Measurements from ENCODE around the gene PPP2R1B.

DNA sequence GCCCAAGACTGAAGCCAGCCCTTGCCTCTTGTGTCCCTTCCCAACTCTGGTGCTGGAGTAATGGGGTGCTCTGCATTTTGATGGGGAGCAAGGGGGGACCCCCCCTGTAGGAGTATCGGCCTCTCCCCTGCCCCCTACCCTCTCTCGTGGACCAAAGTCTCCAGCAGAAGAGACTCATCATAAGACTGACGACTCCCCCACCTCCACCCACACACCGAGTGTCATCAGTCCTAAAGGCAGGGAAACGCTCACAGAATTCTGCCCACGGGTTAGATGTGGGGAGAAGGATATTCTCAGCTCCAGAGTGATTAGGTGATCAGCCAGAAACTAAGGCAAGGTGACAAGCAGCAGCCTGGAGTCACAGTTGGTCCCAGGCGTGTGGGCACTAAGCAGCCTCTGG, 38.8 kb downstream of the PPP2R1B start:
- TF ChIP-seq REST (IDR thresholded peaks at IDR 0.05; ENCODE audit: low read depth) = no peak
- TF ChIP-seq YY1 (IDR thresholded peaks at IDR 0.05; ENCODE audit: low read depth) = no peak
- TF ChIP-seq CEBPB (IDR thresholded peaks at IDR 0.05) = no peak
- TF ChIP-seq EP300 (IDR thresholded peaks at IDR 0.05; ENCODE audit: borderline replicate concordance) = no peak
- TF ChIP-seq RAD21 (IDR thresholded peaks at IDR 0.05; ENCODE audit: low read depth) = no peak
- TF ChIP-seq, protein P1, sequence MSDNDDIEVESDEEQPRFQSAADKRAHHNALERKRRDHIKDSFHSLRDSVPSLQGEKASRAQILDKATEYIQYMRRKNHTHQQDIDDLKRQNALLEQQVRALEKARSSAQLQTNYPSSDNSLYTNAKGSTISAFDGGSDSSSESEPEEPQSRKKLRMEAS (IDR thresholded peaks at IDR 0.05) = no peak
- no peak for TF ChIP-seq NFIC (IDR thresholded peaks at IDR 0.05)
